ENCODE data around the gene USP21. TPM values are rescaled to one million over a fixed set of nuclear protein-coding genes. Genes with fewer than 3 reads are reported as not detected.

The USP21 gene
- total RNA-seq, 1 donor from 2014 or later, result 5.4 TPM

GRCh38 chr1:161195171-161195570, 35.9 kb downstream of the USP21 start:
- DNase-seq, result no peak

GRCh38 chr1:161196111-161196510, 36.8 kb downstream of the USP21 start:
- no peak for DNase-seq

GRCh38 chr1:161196521-161197451, 37.5 kb downstream of the USP21 start:
- peak; percentile 49 for DNase-seq

GRCh38 chr1:161197560-161198193, 38.4 kb downstream of the USP21 start:
- no peak for DNase-seq

GRCh38 chr1:161198194-161198896, 39.0 kb downstream of the USP21 start:
- DNase-seq, result peak; percentile 61

GRCh38 chr1:161198897-161199431, 39.7 kb downstream of the USP21 start, which contains the start of gene ADAMTS4:
Gene ADAMTS4, minus strand, starts transcription at chr1:161199054. Its CDS starts 427 bp downstream, at chr1:161198627.
- DNase-seq, result peak; percentile 79

- DNase-seq, result peak; percentile 41
Observed at GRCh38 chr1:161199506-161200139, 40.3 kb downstream of the USP21 start.

- peak; percentile 67 for DNase-seq
Observed at GRCh38 chr1:161200421-161200991, 41.2 kb downstream of the USP21 start.

GRCh38 chr1:161200992-161201835, 41.9 kb downstream of the USP21 start:
- peak; percentile 79 for DNase-seq

- DNase-seq, result peak; percentile 100
Observed at GRCh38 chr1:161201836-161202712, 42.8 kb downstream of the USP21 start, which contains the start of gene NDUFS2. Gene NDUFS2, plus strand, starts transcription at chr1:161202367. Its CDS starts 19 bp downstream, at chr1:161202386.

- no peak for DNase-seq
Observed at GRCh38 chr1:161206411-161207140, 47.3 kb downstream of the USP21 start.

GRCh38 chr1:161207173-161207572, 47.9 kb downstream of the USP21 start:
- DNase-seq, result peak; percentile 53

- DNase-seq, result peak; percentile 85
Observed at GRCh38 chr1:161209790-161210409, 50.6 kb downstream of the USP21 start.

GRCh38 chr1:161214369-161214768, 55.1 kb downstream of the USP21 start:
- no peak for DNase-seq

GRCh38 chr1:161215076-161215475, 55.8 kb downstream of the USP21 start, which contains the start of gene FCER1G:
Gene FCER1G, plus strand, starts transcription at chr1:161215295. Its CDS starts 27 bp downstream, at chr1:161215322.
- no peak for DNase-seq

Measured in dermis blood vessel endothelial cell (primary cell).